EL (cell line): ENCODE data around the gene MYL6B.

Source experiments
- DNase-seq: peaks from one replicate; pipeline ENCODE4 v3.0.0-alpha.2; 2016

MYL6B gene

DNA sequence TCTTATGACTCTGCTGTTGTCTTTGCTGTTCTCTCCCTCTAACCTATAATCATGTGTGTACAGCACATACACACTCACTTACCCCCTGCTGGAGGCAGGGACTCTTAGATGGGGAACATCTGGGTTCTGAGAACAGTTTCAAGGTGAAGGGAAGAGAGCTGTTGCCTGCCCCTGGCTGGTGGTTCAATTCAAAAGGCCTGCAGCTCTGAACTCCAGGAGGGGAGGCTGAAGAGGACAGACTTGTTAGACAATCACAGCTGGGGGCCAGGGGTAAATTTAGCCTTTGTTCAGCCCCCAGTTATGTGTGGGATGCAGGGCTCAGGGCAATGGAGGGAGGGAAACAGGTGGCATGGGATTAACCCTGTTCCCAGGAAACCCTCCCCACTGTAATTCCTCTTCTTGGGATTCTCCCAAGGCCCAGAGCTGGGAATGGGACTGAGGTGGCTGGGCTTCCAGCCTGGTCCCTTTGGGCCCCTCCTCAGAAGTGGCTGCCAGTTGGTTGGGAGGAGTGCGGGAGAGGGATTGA, 1.9 kb downstream of the MYL6B start:
- DNase-seq = no peak

- DNase-seq = no peak
These were observed 2.4 kb downstream of the MYL6B start for GRCh38 chr12:56154818-56155217.

- no peak for DNase-seq
These were observed 3.0 kb downstream of the MYL6B start for GRCh38 chr12:56155256-56155845.

DNA sequence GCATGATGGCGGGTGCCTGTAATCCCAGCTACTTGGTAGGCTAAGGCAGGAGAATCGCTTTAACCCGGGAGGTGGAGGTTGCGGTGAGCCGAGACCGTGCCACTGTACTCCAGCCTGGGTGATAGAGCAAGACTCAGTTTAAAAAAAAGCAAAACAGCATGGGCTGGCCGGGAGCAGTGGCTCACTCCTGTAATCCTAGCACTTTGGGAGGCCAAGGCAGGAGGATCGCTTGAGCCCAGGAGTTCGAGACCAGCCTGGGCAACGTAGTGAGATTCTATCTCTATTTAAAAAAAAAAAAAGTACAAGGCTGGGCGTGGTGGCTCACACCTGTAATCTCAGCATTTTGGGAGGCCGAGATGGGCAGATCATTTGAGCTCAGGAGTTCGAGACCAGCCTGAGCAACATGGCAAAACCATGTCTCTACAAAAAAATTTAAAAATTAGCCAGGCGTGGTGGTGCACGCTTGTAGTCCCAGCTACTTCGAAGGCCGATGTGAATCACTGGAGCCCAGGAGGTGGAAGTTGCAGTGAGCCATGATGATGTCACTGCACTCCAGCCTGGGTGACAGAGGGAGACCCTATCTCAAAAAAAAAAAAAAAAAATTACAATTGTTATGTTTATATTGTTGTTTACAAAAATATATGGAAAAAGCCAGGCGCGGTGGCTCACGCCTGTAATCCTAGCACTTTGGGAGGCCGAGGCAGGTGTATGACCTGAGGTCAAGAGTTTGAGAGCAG, 4.2 kb downstream of the MYL6B start:
- DNase-seq = peak; percentile 57

DNA sequence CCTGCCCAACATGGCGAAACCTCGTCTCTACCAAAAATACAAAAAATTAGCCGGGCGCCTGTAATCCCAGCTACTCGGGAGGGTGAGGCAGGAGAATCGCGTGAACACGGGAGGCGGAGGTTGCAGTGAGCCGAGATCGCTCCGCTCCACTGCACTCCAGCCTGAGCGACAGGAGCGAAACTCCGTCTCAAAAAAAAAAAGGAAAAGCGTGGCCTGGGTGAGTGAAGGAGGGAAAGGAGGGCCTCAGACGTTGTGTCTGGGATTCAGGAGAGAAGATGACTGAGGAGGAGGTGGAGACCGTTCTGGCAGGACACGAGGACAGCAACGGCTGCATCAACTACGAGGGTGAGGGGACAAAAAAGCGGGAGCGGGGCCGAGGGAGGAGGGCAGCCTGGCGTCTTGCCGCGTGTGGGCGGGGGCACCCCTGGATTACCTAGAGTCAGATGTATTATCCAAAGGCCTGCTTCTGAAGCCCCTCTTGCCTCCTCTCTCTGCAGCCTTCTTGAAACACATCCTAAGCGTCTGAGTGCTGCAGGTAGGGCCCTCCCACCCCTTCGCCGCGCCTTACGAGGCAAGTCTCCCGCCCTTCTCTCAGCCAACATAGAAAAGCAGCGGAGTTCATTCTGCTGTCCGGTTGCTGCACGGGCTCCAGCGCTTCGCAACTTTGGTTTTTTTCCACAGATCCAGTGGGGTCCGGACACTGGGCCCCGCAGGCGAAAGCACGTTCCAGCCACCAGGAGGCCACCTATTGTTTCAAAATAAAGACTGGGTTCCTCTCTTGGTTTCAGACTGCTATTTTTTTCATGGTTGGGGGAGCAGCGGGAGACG, 5.0 kb downstream of the MYL6B start:
- DNase-seq = peak; percentile 92

GRCh38 chr12:56158029-56158925, 5.9 kb downstream of the MYL6B start, which contains the start of gene MYL6:
MYL6 (plus strand) TSS chr12:56158359; CDS start chr12:56158402, 43 bp downstream.
- peak; percentile 98 for DNase-seq

GRCh38 chr12:56158926-56159461, 6.6 kb downstream of the MYL6B start:
- peak; percentile 74 for DNase-seq

DNA sequence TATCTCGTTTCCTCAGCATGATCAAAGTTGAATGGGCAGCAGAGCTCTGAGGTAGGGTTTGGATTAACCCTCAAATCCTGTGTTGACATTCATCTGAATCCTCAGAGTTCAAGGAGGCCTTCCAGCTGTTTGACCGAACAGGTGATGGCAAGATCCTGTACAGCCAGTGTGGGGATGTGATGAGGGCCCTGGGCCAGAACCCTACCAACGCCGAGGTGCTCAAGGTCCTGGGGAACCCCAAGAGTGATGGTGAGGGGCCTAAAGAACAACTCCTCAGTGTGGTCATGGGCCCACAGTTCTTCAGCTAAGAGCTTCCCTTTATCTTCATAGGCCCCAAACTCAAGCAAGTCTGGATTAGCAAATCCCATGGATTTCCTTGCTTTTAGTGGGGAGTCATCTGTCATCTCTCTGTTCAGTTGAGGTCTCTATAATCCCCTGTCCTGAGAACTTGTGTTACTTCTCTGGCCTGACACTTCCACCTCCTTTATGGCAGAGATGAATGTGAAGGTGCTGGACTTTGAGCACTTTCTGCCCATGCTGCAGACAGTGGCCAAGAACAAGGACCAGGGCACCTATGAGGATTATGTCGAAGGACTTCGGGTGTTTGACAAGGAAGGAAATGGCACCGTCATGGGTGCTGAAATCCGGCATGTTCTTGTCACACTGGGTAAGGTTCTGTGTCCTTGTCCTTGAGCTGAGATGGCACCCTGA, 7.2 kb downstream of the MYL6B start:
- peak; percentile 9 for DNase-seq

GRCh38 chr12:56160193-56160763, 7.9 kb downstream of the MYL6B start:
- DNase-seq = peak; percentile 70

GRCh38 chr12:56160894-56161689, 8.7 kb downstream of the MYL6B start:
- DNase-seq = no peak

DNA sequence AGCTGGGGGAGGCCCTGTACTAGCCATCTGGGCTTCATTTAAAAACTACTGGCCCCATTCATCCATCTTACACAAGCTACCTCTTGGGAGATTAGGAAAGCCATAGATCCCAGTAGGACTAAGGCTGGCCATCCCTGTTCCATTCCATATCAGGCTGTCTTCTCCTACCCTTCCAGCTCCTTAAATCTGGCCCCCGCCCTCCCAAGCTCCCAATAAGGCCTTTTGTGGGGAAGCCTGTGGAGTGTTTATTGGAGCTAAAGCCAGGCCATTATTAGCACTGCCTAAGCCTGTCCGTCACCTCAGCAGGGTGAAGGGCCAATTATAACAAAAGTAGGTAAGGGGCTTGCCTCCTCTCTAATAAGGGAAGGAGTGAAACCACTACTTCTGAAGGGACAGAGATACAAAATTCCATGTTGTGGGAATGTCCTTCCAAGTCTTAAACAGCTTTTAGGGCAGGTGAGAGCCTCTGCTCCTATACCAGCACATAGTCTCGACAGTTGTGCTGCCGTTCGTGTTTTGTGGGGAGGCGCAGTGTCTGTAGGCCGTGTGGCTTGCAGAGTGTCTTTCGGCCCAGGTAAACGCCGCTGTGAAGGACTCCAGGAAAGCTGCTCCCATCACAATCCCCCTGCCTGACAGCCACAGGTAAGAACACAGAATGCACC, 9.4 kb downstream of the MYL6B start:
- peak; percentile 23 for DNase-seq

- DNase-seq = peak; percentile 33
These were observed 10.3 kb downstream of the MYL6B start for GRCh38 chr12:56162468-56163290.

DNA sequence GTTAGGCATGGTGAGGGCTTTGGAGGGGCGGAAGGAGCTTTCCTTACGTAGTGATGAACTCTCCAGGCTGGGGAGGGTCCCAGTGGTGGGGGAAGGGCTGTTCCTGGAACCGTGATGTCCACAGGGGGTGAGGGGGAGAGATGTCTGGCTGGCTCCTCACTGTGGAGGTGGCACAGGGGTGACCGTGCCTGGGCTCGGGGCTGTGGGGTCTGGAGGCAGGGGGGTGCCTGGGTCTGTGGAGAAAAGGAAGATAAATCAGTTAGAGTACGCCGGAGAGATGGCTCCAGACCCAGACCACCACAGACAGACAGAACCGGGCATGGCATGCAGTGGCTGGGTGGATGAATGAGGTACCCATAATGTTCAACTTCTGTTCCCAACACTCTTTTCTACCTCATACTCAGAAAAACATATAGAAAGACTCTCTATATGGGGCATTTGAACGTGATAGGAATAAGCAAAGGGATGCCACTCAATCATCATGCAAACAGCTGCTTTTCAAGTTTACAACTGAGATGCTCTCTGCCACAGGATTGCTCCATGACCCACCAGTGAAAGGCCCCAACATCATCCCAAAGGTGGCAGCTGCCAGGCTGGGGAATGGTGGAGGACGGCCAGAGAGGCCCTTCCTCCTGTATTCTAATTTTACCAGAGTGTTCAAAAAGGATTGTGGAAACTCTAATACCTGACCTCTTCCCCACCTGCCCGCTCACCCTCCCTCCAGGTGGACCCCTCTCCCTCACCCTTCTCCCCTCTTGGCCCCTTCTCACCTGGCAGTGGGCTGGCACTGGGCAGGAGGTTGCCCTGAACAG, 11.4 kb downstream of the MYL6B start:
- peak; percentile 28 for DNase-seq

GRCh38 chr12:56164345-56164729, 11.9 kb downstream of the MYL6B start:
- DNase-seq = peak; percentile 26

DNA sequence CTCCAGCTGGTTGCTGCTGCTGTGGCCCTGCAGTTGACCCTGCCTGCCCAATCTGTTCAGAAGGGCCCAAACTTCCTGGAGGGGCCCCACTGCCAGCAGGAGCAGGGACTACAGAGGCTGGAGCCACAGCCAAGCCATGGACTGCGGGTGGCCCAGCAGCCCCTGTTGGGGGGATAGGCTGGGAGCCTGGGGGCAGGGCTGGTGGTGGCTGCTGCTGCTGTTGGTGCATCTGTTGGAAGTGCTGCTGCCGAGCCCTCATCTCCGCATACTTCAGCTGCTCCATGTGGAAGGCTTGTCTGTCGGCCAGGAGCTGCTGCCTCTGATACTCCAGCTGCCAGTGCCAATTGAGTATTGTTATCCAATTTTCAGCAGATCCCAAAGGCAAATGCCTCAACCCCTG, 13.0 kb downstream of the MYL6B start:
- DNase-seq = no peak

- DNase-seq = no peak
These were observed 16.9 kb downstream of the MYL6B start for GRCh38 chr12:56169229-56169759.

- no peak for DNase-seq
These were observed 20.5 kb downstream of the MYL6B start for GRCh38 chr12:56172839-56173238.

GRCh38 chr12:56178347-56178746, 26.0 kb downstream of the MYL6B start:
- DNase-seq = no peak
